ENCODE data around the gene TMEM179. TPM values are rescaled to one million over a fixed set of nuclear protein-coding genes. Genes with fewer than 3 reads are reported as not detected.

Gene TMEM179
- total RNA-seq, 3 donors from 2014 or later (not counting 1 experiment from before 2014, with no cell fraction given) = not detected

GRCh38 chr14:104557086-104557485 is 47.5 kb downstream of the TMEM179 start:
- no peaks in the 10 kb centered on the region for H3K27me3 Mint-ChIP-seq (ENCODE audit: low read depth in 2 of 2)
- H3K4me1 Mint-ChIP-seq = no peaks in the 10 kb centered on the region
- Histone ChIP-seq H3K27ac (ENCODE audit: low read length) (no peak overlapping the region), H3K36me3 (ENCODE audit: control insufficient read depth, insufficient read depth, low read length) (no peaks in the 10 kb centered on the region), H3K9me3 (ENCODE audit: control insufficient read depth, insufficient read depth, low read length) (no peaks in the 10 kb centered on the region), H3K4me1 (ENCODE audit: control insufficient read depth, insufficient read depth, low read length) (no peaks in the 10 kb centered on the region), H3K27me3 (ENCODE audit: control insufficient read depth, insufficient read depth, low read length) (no peaks in the 10 kb centered on the region), H3K4me3 (ENCODE audit: low read length) (no peak overlapping the region)
- no peak overlapping the region for H3K4me3 Mint-ChIP-seq
- no peaks in the 10 kb centered on the region for H3K36me3 Mint-ChIP-seq
- no peak for TF ChIP-seq CTCF (IDR thresholded peaks at IDR 0.05)
- WGBS (ENCODE audit: insufficient coverage) = 80% methylated on average over 5 of the region's 5 CpGs
- intact Hi-C loops (cut with micrococcal nuclease) = no loop called here
- DNase-seq = no peak
- no peaks in the 10 kb centered on the region for H3K9me3 Mint-ChIP-seq
- ATAC-seq = no peak
- no peak overlapping the region for H3K27ac Mint-ChIP-seq

GRCh38 chr14:104556256-104557021 is 48.1 kb downstream of the TMEM179 start:
- Histone ChIP-seq H3K27ac (ENCODE audit: low read length) (no peak overlapping the region), H3K4me3 (ENCODE audit: low read length) (no peak overlapping the region), H3K27me3 (ENCODE audit: control insufficient read depth, insufficient read depth, low read length) (no peaks in the 10 kb centered on the region), H3K4me1 (ENCODE audit: control insufficient read depth, insufficient read depth, low read length) (no peaks in the 10 kb centered on the region), H3K36me3 (ENCODE audit: control insufficient read depth, insufficient read depth, low read length) (no peaks in the 10 kb centered on the region), H3K9me3 (ENCODE audit: control insufficient read depth, insufficient read depth, low read length) (no peaks in the 10 kb centered on the region)
- H3K27me3 Mint-ChIP-seq (ENCODE audit: low read depth in 2 of 2) = no peaks in the 10 kb centered on the region
- no peak for TF ChIP-seq CTCF (IDR thresholded peaks at IDR 0.05)
- H3K27ac Mint-ChIP-seq = no peak overlapping the region
- DNase-seq = no peak
- 74% methylated on average over 12 of the region's 13 CpGs for WGBS (ENCODE audit: insufficient coverage)
- intact Hi-C loops (cut with micrococcal nuclease) = no loop called here
- ATAC-seq = no peak
- H3K4me3 Mint-ChIP-seq = no peak overlapping the region
- H3K4me1 Mint-ChIP-seq = no peaks in the 10 kb centered on the region
- no peaks in the 10 kb centered on the region for H3K36me3 Mint-ChIP-seq
- no peaks in the 10 kb centered on the region for H3K9me3 Mint-ChIP-seq

GRCh38 chr14:104555430-104556255 is 48.9 kb downstream of the TMEM179 start:
- no peak overlapping the region for H3K27ac Mint-ChIP-seq
- no peak for DNase-seq
- no peaks in the 10 kb centered on the region for H3K9me3 ChIP-seq (ENCODE audit: control insufficient read depth, insufficient read depth, low read length)
- H3K36me3 Mint-ChIP-seq = no peaks in the 10 kb centered on the region
- ATAC-seq = no peak
- intact Hi-C loops (cut with micrococcal nuclease) = no loop called here
- no peak overlapping the region for H3K4me3 ChIP-seq (ENCODE audit: low read length)
- no peaks in the 10 kb centered on the region for H3K4me1 ChIP-seq (ENCODE audit: control insufficient read depth, insufficient read depth, low read length)
- TF ChIP-seq CTCF (IDR thresholded peaks at IDR 0.05) = no peak
- H3K4me3 Mint-ChIP-seq = no peak overlapping the region
- WGBS (ENCODE audit: insufficient coverage) = 83% methylated on average over 10 of the region's 11 CpGs
- no peaks in the 10 kb centered on the region for H3K4me1 Mint-ChIP-seq
- H3K27me3 ChIP-seq (ENCODE audit: control insufficient read depth, insufficient read depth, low read length) = no peaks in the 10 kb centered on the region
- no peak overlapping the region for H3K27ac ChIP-seq (ENCODE audit: low read length)
- H3K36me3 ChIP-seq (ENCODE audit: control insufficient read depth, insufficient read depth, low read length) = no peaks in the 10 kb centered on the region
- H3K9me3 Mint-ChIP-seq = no peaks in the 10 kb centered on the region
- no peaks in the 10 kb centered on the region for H3K27me3 Mint-ChIP-seq (ENCODE audit: low read depth in 2 of 2)

All from natural killer cell (primary cell).